OCI-LY1 (cell line): Measurements from ENCODE around the gene OR5AU1.

Experiments used
- CTCF ChIP-seq: fragments of 200-600 bp; sonication (generic), shearing (Covaris generic); IDR thresholded peaks from 2 replicates; pipeline ENCODE4 v1.5.1; 2017; ENCODE audit warnings: mild to moderate bottlenecking, antibody characterized with exemption, low read length, moderate library complexity, mixed read lengths
- EZH2 ChIP-seq: fragments of 200-600 bp; sonication (generic), shearing (Covaris generic); IDR thresholded peaks from 2 replicates; pipeline ENCODE4 v1.8.0; 2017; ENCODE audit warnings: borderline replicate concordance, mixed run types, mild to moderate bottlenecking, antibody characterized with exemption, low read length, moderate library complexity, mixed read lengths

- no peak for TF ChIP-seq CTCF
- TF ChIP-seq EZH2, result no peak
These were observed 37.1 kb upstream of the OR5AU1 start for GRCh38 chr14:21192875-21193535.
